Peyer's patch (tissue), 4 donors: ENCODE measurements around the gene GDPD3.

ENCODE experiments used
- POLR2A ChIP-seq, 2 donors: fragments of 450-650 bp; IDR thresholded peaks; one replicate each; pipeline ENCODE4 v1.5.1; 2017; ENCODE audit warnings: antibody characterized with exemption in 2 of 2, mild to moderate bottlenecking in 2 of 2, moderate library complexity in 2 of 2
- TF ChIP-seq, protein P1 (sequence below), 6 experiments: fragments of 450-650 bp in 4 of 6; fragments of 200-600 bp in 2 of 6; sonication (generic) in 1 of 6; IDR thresholded peaks; one replicate each; pipeline ENCODE4 v1.5.1; 2017 to 2019; ENCODE audit warnings: antibody characterized with exemption in 6 of 6, mild to moderate bottlenecking in 3 of 6, moderate library complexity in 1 of 6

- TF ChIP-seq, protein P1, sequence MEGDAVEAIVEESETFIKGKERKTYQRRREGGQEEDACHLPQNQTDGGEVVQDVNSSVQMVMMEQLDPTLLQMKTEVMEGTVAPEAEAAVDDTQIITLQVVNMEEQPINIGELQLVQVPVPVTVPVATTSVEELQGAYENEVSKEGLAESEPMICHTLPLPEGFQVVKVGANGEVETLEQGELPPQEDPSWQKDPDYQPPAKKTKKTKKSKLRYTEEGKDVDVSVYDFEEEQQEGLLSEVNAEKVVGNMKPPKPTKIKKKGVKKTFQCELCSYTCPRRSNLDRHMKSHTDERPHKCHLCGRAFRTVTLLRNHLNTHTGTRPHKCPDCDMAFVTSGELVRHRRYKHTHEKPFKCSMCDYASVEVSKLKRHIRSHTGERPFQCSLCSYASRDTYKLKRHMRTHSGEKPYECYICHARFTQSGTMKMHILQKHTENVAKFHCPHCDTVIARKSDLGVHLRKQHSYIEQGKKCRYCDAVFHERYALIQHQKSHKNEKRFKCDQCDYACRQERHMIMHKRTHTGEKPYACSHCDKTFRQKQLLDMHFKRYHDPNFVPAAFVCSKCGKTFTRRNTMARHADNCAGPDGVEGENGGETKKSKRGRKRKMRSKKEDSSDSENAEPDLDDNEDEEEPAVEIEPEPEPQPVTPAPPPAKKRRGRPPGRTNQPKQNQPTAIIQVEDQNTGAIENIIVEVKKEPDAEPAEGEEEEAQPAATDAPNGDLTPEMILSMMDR (IDR thresholded peaks at IDR 0.05) = peak in 4 of 6 experiments; percentile 52 to 63 (median 58)
- TF ChIP-seq POLR2A (IDR thresholded peaks at IDR 0.05) = no peak
These were observed 58.3 kb downstream of the GDPD3 start for GRCh38 chr16:30054959-30055553.
